Measurements from ENCODE around the gene UBTF.

The UBTF gene

GRCh38 chr17:44183024-44183423 lies 36.5 kb downstream of the UBTF start (continued):
- TF ChIP-seq ZNF354C (tag by site-specific recombination; IDR thresholded peaks at IDR 0.05; ENCODE audit: borderline replicate concordance, low read depth) (no peak), BCL11B (tag by site-specific recombination; IDR thresholded peaks at IDR 0.05; ENCODE audit: low read depth) (no peak), HOXA7 (CRISPR knock-in tag; IDR thresholded peaks at IDR 0.05; ENCODE audit: borderline replicate concordance) (no peak), ZNF660 (tag by site-specific recombination; IDR thresholded peaks at IDR 0.05) (no peak), ZBTB20 (tag by site-specific recombination; IDR thresholded peaks at IDR 0.05) (no peak)

GRCh38 chr17:44178133-44178532 lies 41.3 kb downstream of the UBTF start:
- Histone ChIP-seq H3K27ac (ENCODE audit: extremely low read depth, low read depth, low read length) (no peak overlapping the region), H3K4me1 (ENCODE audit: control insufficient read depth, insufficient read depth, low read length) (no peaks in the 10 kb centered on the region), H3K9me3 (ENCODE audit: control insufficient read depth, insufficient read depth, low read depth, low read length) (no peaks in the 10 kb centered on the region), H3K4me3 (ENCODE audit: low read depth, low read length) (no peak overlapping the region), H3K36me3 (ENCODE audit: control insufficient read depth in 2 of 2, insufficient read depth in 1 of 2, low read length in 2 of 2) (peaks cover 26 to 51% of the 10 kb centered on the region in 2 experiments)
- CTCF ChIA-PET: no interaction called here
- POLR2A ChIA-PET: no interaction called here
- no peak for TF ChIP-seq ZNF549 (tag by site-specific recombination; IDR thresholded peaks at IDR 0.05)
- TF ChIP-seq ZIC2 (tag by site-specific recombination; IDR thresholded peaks at IDR 0.05): peak; percentile 42; the same call in 1 of the 2 replicates

- Histone ChIP-seq H3K4me3 (ENCODE audit: low read depth, low read length) (no peak overlapping the region), H3K9me3 (ENCODE audit: control insufficient read depth, insufficient read depth, low read depth, low read length) (no peaks in the 10 kb centered on the region), H3K36me3 (ENCODE audit: control insufficient read depth in 2 of 2, insufficient read depth in 1 of 2, low read length in 2 of 2) (peaks cover 22 to 46% of the 10 kb centered on the region in 2 experiments), H3K27ac (ENCODE audit: extremely low read depth, low read depth, low read length) (no peak overlapping the region), H3K4me1 (ENCODE audit: control insufficient read depth, insufficient read depth, low read length) (no peaks in the 10 kb centered on the region)
- no peak for TF ChIP-seq ZNF18 (tag by site-specific recombination; IDR thresholded peaks at IDR 0.05)
- TF ChIP-seq ZNF248 (tag by site-specific recombination; IDR thresholded peaks at IDR 0.05): no peak
- no peak for TF ChIP-seq ZNF157 (tag by site-specific recombination; IDR thresholded peaks at IDR 0.05)
- TF ChIP-seq ZNF513 (tag by site-specific recombination; IDR thresholded peaks at IDR 0.05): no peak
- no peak for TF ChIP-seq ZNF600 (tag by site-specific recombination; IDR thresholded peaks at IDR 0.05)
- no peak for TF ChIP-seq ZBTB1 (tag by site-specific recombination; IDR thresholded peaks at IDR 0.05)
- TF ChIP-seq ZNF394 (tag by site-specific recombination; IDR thresholded peaks at IDR 0.05; ENCODE audit: borderline replicate concordance): no peak
- TF ChIP-seq ZXDB (tag by site-specific recombination; IDR thresholded peaks at IDR 0.05): no peak
- no peak for TF ChIP-seq ZNF621 (tag by site-specific recombination; IDR thresholded peaks at IDR 0.05)
- no peak for TF ChIP-seq ZNF639 (tag by site-specific recombination; IDR thresholded peaks at IDR 0.05)
- TF ChIP-seq ZNF174 (tag by site-specific recombination; IDR thresholded peaks at IDR 0.05): no peak
- TF ChIP-seq GLIS2 (tag by site-specific recombination; IDR thresholded peaks at IDR 0.05): no peak
- POLR2A ChIA-PET: no interaction called here
- CTCF ChIA-PET: interaction anchor here (0.6 kb wide), 1 partner anchor 94 kb away, joined by 3 read pairs; no protein-coding TSS in a partner anchor
Observed at GRCh38 chr17:44177640-44178039, 41.8 kb downstream of the UBTF start.

Measured in HEK293 (cell line).